WTC11 (cell line): Measurements from ENCODE around the gene PCSK4. TPM values are rescaled to one million over a fixed set of nuclear protein-coding genes. Genes with fewer than 3 reads are reported as not detected.

Experiments
- ATAC-seq: fragments of 200-7000 bp; cut with Tn5 transposase; 2 replicates; pipeline ENCODE4 v1.10.0; 2021; ENCODE audit warnings: mild to moderate bottlenecking, moderate library complexity
- CTCF ChIA-PET: fragments of 300-600 bp; sonication (Branson Sonifier 250); formaldehyde crosslinking; loops from one replicate; lab custom pipeline; 2021; ENCODE audit warnings: antibody characterized with exemption; lab: Charles Lee
- POLR2A ChIA-PET: fragments of 350-600 bp; sonication (Branson Sonifier 250); formaldehyde crosslinking; loops from one replicate; lab custom pipeline; 2021; ENCODE audit warnings: antibody characterized with exemption; lab: Charles Lee
- DNase-seq: peaks from one replicate; pipeline ENCODE4 v3.0.0; 2021; ENCODE audit warnings: low spot score
- H3K27ac Mint-ChIP-seq: 2 replicates; pipeline ENCODE4 v1.8.0; 2021; ENCODE audit warnings: mixed read lengths
- H3K27me3 Mint-ChIP-seq: 2 replicates; pipeline ENCODE4 v1.8.0; 2021; ENCODE audit warnings: low read depth, mild to moderate bottlenecking, moderate library complexity, mixed read lengths
- H3K36me3 Mint-ChIP-seq: 2 replicates; pipeline ENCODE4 v1.8.0; 2021; ENCODE audit warnings: mixed read lengths
- H3K4me1 Mint-ChIP-seq: 2 replicates; pipeline ENCODE4 v1.8.0; 2022; ENCODE audit warnings: mixed read lengths
- H3K4me3 Mint-ChIP-seq: 2 replicates; pipeline ENCODE4 v1.8.0; 2021; ENCODE audit warnings: mild to moderate bottlenecking, moderate library complexity, mixed read lengths
- H3K9me3 Mint-ChIP-seq: 2 replicates; pipeline ENCODE4 v1.8.0; 2021; ENCODE audit warnings: mixed read lengths
- CBFB ChIP-seq: sonication (generic); formaldehyde crosslinking; IDR thresholded peaks from 2 replicates; pipeline ENCODE4 v1.8.1; 2022; ENCODE audit warnings: mild to moderate bottlenecking, low read depth, missing genetic modification reagents
- CREB1 ChIP-seq: sonication (generic); formaldehyde crosslinking; IDR thresholded peaks from 2 replicates; pipeline ENCODE4 v1.8.0; 2023; ENCODE audit warnings: mild to moderate bottlenecking, missing genetic modification reagents
- CREM ChIP-seq: sonication (generic); formaldehyde crosslinking; IDR thresholded peaks from 2 replicates; pipeline ENCODE4 v1.8.1; 2022; ENCODE audit warnings: mild to moderate bottlenecking, missing genetic modification reagents, moderate library complexity
- EMX1 ChIP-seq: fragments of 250-450 bp; sonication (Bioruptor Pico); IDR thresholded peaks from 2 replicates; pipeline ENCODE4 v1.8.0; 2021; ENCODE audit warnings: mild to moderate bottlenecking
- MLX ChIP-seq: sonication (generic); formaldehyde crosslinking; IDR thresholded peaks from 2 replicates; pipeline ENCODE4 v1.8.1; 2023; ENCODE audit warnings: mild to moderate bottlenecking, missing genetic modification reagents, moderate library complexity
- NFE2L1 ChIP-seq: sonication (generic); formaldehyde crosslinking; IDR thresholded peaks from 2 replicates; pipeline ENCODE4 v1.8.1; 2023; ENCODE audit warnings: missing genetic modification reagents
- PRDM15 ChIP-seq: sonication (generic); formaldehyde crosslinking; IDR thresholded peaks from 2 replicates; pipeline ENCODE4 v1.8.0; 2022; ENCODE audit warnings: missing genetic modification reagents
- SP1 ChIP-seq: sonication (generic); formaldehyde crosslinking; conservative IDR thresholded peaks from 2 replicates; pipeline ENCODE4 v1.8.1; 2022; ENCODE audit warnings: missing genetic modification reagents
- STAT6 ChIP-seq: sonication (generic); formaldehyde crosslinking; conservative IDR thresholded peaks from 2 replicates; pipeline ENCODE4 v1.8.1; 2023; ENCODE audit warnings: mild to moderate bottlenecking, low read depth, missing genetic modification reagents, moderate library complexity
- TEAD1 ChIP-seq: sonication (generic); formaldehyde crosslinking; IDR thresholded peaks from 2 replicates; pipeline ENCODE4 v1.8.0; 2022; ENCODE audit warnings: mild to moderate bottlenecking, missing genetic modification reagents
- TEAD4 ChIP-seq: sonication (generic); formaldehyde crosslinking; IDR thresholded peaks from 2 replicates; pipeline ENCODE4 v1.8.0; 2022; ENCODE audit warnings: mild to moderate bottlenecking, missing genetic modification reagents
- ZNF281 ChIP-seq: sonication (generic); formaldehyde crosslinking; IDR thresholded peaks from 2 replicates; pipeline ENCODE4 v1.8.0; 2023; ENCODE audit warnings: mild to moderate bottlenecking, missing genetic modification reagents
- ZNF423 ChIP-seq: fragments of 250-450 bp; sonication (Bioruptor Pico); IDR thresholded peaks from 2 replicates; pipeline ENCODE4 v2.1.2; 2022; ENCODE audit warnings: mild to moderate bottlenecking, moderate library complexity
- ZNF512 ChIP-seq: sonication (generic); formaldehyde crosslinking; IDR thresholded peaks from 2 replicates; pipeline ENCODE4 v1.8.1; 2022; ENCODE audit warnings: missing genetic modification reagents, borderline replicate concordance
- total RNA-seq: library from RNA; stranded (reverse); gene quantifications from 3 replicates; pipeline ENCODE4 v1.2.3, GENCODE V29; 2021

Gene PCSK4
- total RNA-seq, 1 experiment from 2014 or later: 22.4 TPM

GRCh38 chr19:1434577-1435060 is 55.5 kb downstream of the PCSK4 start (continued):
- TF ChIP-seq CBFB (CRISPR knock-in tag): no peak

GRCh38 chr19:1434040-1434366 is 56.1 kb downstream of the PCSK4 start:
- CTCF ChIA-PET: no interaction called here
- Mint-ChIP-seq H3K27me3 (no peaks in the 10 kb centered on the region), H3K4me3 (no peak overlapping the region)
- TF ChIP-seq ZNF423 (CRISPR knock-in tag) (no peak), ZNF281 (CRISPR knock-in tag) (no peak), ZNF512 (CRISPR knock-in tag) (no peak), TEAD1 (CRISPR knock-in tag) (no peak), CREB1 (CRISPR knock-in tag) (no peak), CREM (CRISPR knock-in tag) (no peak), MLX (CRISPR knock-in tag) (no peak), STAT6 (CRISPR knock-in tag) (no peak), SP1 (CRISPR knock-in tag) (no peak), PRDM15 (CRISPR knock-in tag) (no peak), NFE2L1 (CRISPR knock-in tag) (no peak), EMX1 (CRISPR knock-in tag) (no peak), TEAD4 (CRISPR knock-in tag) (no peak)
- TF ChIP-seq, all 79 proteins: peak for 0
- Mint-ChIP-seq H3K4me1 (no peaks in the 10 kb centered on the region; the same call in 1 of the 2 replicates), H3K36me3 (peaks cover 28% of the 10 kb centered on the region), H3K27ac (no peak overlapping the region), H3K9me3 (no peaks in the 10 kb centered on the region)
- ATAC-seq: no peak
- no peak for DNase-seq
- POLR2A ChIA-PET: no interaction called here
